ENCODE data around the gene ABCC4. TPM values are rescaled to one million over a fixed set of nuclear protein-coding genes. Genes with fewer than 3 reads are reported as not detected.

ABCC4 gene
- total and polyA plus RNA-seq, 2 donors (not counting 1 experiment from before 2014, with no cell fraction given) = 1.8 to 7.1 TPM

GRCh38 chr13:95159458-95159857 lies 141.8 kb downstream of the ABCC4 start:
- H2AFZ ChIP-seq (ENCODE audit: insufficient read depth, low read depth, low read length, poor library complexity, severe bottlenecking) = no peak overlapping the region
- no peaks in the 10 kb centered on the region for H3K36me3 ChIP-seq (replicated peaks in 1 of 2; ENCODE audit: control extremely low read depth in 1 of 2, control insufficient read depth in 1 of 2, extremely low read depth in 1 of 2, insufficient read depth in 2 of 2, low read length in 1 of 2)
- no peaks in the 10 kb centered on the region for H3K4me1 Mint-ChIP-seq
- H3K79me2 ChIP-seq (ENCODE audit: control insufficient read depth, insufficient read depth, low read length) = no peaks in the 10 kb centered on the region
- H3K27me3 Mint-ChIP-seq = no peaks in the 10 kb centered on the region
- ChIA-PET CTCF (no interaction called here), POLR2A (no interaction called here)
- no peaks in the 10 kb centered on the region for H3K27me3 ChIP-seq (replicated peaks in 1 of 4; ENCODE audit: control extremely low read depth in 1 of 4, control insufficient read depth in 3 of 4, insufficient read depth in 4 of 4, low read length in 3 of 4)
- no peak overlapping the region for H3K4me3 Mint-ChIP-seq
- no peaks in the 10 kb centered on the region for H4K20me1 ChIP-seq (ENCODE audit: control insufficient read depth, insufficient read depth, low read length, poor library complexity, severe bottlenecking)
- H3K9me3 ChIP-seq (ENCODE audit: control extremely low read depth in 1 of 3, control insufficient read depth in 2 of 3, insufficient read depth in 1 of 3, low read length in 2 of 3) = no peaks in the 10 kb centered on the region
- no peak overlapping the region for H3K4me3 ChIP-seq (ENCODE audit: control extremely low read depth in 1 of 5, extremely low read depth in 1 of 5, insufficient read depth in 1 of 5, low read depth in 2 of 5, low read length in 4 of 5)
- no peaks in the 10 kb centered on the region for H3K9me3 Mint-ChIP-seq (ENCODE audit: insufficient read depth)
- no peak overlapping the region for H3K4me2 ChIP-seq (replicated peaks; ENCODE audit: low read depth, low read length, poor library complexity, severe bottlenecking)
- TF ChIP-seq CTCF (IDR thresholded peaks at IDR 0.05) (no peak), EZH2 (IDR thresholded peaks at IDR 0.05; ENCODE audit: borderline replicate concordance, insufficient read depth, low read depth, low read length, poor library complexity, severe bottlenecking) (no peak)
- WGBS (ENCODE audit: insufficient coverage) = 100% methylated on average over 4 of the region's 6 CpGs
- DNase-seq = no peak
- no peaks in the 10 kb centered on the region for H3K4me1 ChIP-seq (ENCODE audit: control insufficient read depth in 2 of 2, insufficient read depth in 2 of 2, low read length in 2 of 2)
- H3K9ac ChIP-seq (ENCODE audit: low read length) = no peak overlapping the region
- H3K27ac Mint-ChIP-seq = no peak overlapping the region
- ATAC-seq (ENCODE audit: low read depth) = no peak
- H3K27ac ChIP-seq (ENCODE audit: low read length in 2 of 2) = no peak overlapping the region
- intact Hi-C loops (cut with micrococcal nuclease) = no loop called here

GRCh38 chr13:95156208-95156607 lies 145.0 kb downstream of the ABCC4 start:
- Histone ChIP-seq H3K27me3 (replicated peaks in 1 of 4; ENCODE audit: control extremely low read depth in 1 of 4, control insufficient read depth in 3 of 4, insufficient read depth in 4 of 4, low read length in 3 of 4) (no peaks in the 10 kb centered on the region), H3K9ac (ENCODE audit: low read length) (no peak overlapping the region), H2AFZ (ENCODE audit: insufficient read depth, low read depth, low read length, poor library complexity, severe bottlenecking) (no peak overlapping the region), H3K27ac (ENCODE audit: low read length in 2 of 2) (no peak overlapping the region), H3K4me1 (ENCODE audit: control insufficient read depth in 2 of 2, insufficient read depth in 2 of 2, low read length in 2 of 2) (no peaks in the 10 kb centered on the region), H3K4me3 (ENCODE audit: control extremely low read depth in 1 of 5, extremely low read depth in 1 of 5, insufficient read depth in 1 of 5, low read depth in 2 of 5, low read length in 4 of 5) (no peak overlapping the region), H4K20me1 (ENCODE audit: control insufficient read depth, insufficient read depth, low read length, poor library complexity, severe bottlenecking) (no peaks in the 10 kb centered on the region), H3K36me3 (replicated peaks in 1 of 2; ENCODE audit: control extremely low read depth in 1 of 2, control insufficient read depth in 1 of 2, extremely low read depth in 1 of 2, insufficient read depth in 2 of 2, low read length in 1 of 2) (no peaks in the 10 kb centered on the region), H3K79me2 (ENCODE audit: control insufficient read depth, insufficient read depth, low read length) (no peaks in the 10 kb centered on the region), H3K9me3 (ENCODE audit: control extremely low read depth in 1 of 3, control insufficient read depth in 2 of 3, insufficient read depth in 1 of 3, low read length in 2 of 3) (no peaks in the 10 kb centered on the region), H3K4me2 (replicated peaks; ENCODE audit: low read depth, low read length, poor library complexity, severe bottlenecking) (no peak overlapping the region)
- H3K27me3 Mint-ChIP-seq = no peaks in the 10 kb centered on the region
- no peak overlapping the region for H3K27ac Mint-ChIP-seq
- intact Hi-C loops (cut with micrococcal nuclease) = no loop called here
- no peaks in the 10 kb centered on the region for H3K9me3 Mint-ChIP-seq (ENCODE audit: insufficient read depth)
- POLR2A ChIA-PET = no interaction called here
- DNase-seq = no peak
- WGBS (ENCODE audit: insufficient coverage) = 100% methylated on average over 1 of the region's 3 CpGs
- TF ChIP-seq CTCF (IDR thresholded peaks at IDR 0.05) = no peak
- ATAC-seq (ENCODE audit: low read depth) = no peak
- no peaks in the 10 kb centered on the region for H3K4me1 Mint-ChIP-seq
- CTCF ChIA-PET = interaction anchor here (1.0 kb wide), 1 partner anchor 33 kb away, joined by 3 read pairs; no protein-coding TSS in a partner anchor
- H3K4me3 Mint-ChIP-seq = no peak overlapping the region
